MV-4-11 (cell line): ENCODE data around the gene MINAR1.
"Not testable (repeated sequence)": the region's sequence is repeated elsewhere in the genome, so short reads cannot be mapped to it uniquely, and the experiment has no call there.

Experiments
- DNase-seq: peaks from one replicate; lab custom pipeline; 2025; lab: John Stamatoyannopoulos, UW

Gene MINAR1, protein sequence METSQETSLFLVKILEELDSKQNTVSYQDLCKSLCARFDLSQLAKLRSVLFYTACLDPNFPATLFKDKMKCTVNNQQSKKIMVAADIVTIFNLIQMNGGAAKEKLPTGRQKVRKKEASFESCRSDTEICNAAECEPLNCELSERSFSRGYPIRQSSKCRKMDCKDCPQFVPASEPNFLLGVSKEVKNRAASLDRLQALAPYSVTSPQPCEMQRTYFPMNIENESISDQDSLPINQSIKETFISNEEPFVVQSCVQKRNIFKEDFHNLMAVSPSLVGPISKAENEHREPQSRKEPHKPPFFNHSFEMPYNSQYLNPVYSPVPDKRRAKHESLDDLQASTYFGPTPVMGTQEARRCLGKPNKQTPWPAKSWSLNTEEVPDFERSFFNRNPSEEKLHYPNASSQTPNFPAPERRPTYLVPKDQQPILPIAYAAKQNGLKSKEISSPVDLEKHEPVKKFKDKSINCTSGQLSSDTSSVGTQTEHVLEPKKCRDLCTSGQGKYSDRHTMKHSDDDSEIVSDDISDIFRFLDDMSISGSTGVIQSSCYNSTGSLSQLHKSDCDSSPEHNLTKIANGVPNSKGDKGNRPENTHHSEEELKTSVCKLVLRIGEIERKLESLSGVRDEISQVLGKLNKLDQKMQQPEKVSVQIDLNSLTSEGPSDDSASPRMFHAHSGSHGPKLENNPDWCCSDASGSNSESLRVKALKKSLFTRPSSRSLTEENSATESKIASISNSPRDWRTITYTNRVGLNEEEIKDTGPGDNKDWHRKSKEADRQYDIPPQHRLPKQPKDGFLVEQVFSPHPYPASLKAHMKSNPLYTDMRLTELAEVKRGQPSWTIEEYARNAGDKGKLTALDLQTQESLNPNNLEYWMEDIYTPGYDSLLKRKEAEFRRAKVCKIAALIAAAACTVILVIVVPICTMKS

DNA sequence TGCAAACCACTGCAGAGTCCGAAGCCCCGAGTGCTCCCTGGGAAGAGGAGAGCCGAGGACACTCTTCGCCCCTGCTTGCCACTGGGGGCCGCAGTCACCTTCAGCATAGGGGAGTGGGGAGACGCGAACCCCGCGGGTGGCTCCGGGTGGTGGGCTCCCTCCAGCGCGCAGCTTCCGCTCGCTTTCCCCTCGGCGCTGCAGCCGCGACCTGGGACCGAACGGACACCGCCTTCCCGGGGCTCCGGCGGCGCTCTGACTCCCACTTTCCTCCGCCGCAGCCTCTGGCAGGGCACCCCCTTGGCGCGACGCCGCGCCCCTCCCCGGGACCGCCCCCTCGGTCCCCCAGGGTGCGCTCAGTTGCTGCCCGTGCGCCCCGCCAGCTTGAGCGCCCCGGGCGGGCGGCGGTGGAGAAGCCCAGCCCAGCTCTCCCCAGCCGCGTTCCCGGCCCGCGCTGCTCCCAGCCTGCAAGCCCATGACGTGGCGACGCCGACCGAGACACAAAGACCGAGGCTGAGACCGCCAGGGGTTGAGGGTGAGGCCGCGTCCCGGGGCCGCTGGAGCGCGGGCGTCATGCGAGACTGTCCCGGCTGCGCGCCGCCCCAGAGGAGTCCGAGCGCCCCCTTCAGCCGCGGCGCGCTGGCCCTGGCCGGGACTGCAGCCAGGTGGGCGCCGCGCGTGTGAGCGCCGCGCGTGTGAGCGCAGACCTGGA, at the start of gene MINAR1:
TSS of gene MINAR1 (plus strand) at position 701 of the 709 bp plus-strand sequence. CDS start 23,812 bp downstream, outside the sequence.
- no peak for DNase-seq

DNA sequence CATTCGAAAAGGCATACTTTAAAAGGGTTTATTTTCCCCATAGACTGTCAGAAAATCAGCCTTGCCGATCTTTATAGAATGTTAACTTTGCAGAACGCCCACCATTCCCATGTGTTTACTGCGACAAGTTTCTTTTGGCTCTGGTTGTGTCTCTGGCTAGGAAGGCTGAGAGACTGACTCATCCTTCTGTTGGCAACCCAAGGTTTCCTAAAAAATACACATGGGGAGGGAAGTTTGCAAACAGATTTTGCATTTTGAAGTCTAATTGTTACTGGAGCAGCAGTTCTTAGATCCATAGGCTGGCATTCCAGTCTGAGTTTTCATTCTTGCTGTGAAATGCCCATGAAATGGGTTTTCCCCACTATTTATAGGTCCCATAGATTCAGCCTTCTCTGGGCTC, 37.9 kb upstream of the MINAR1 start:
- DNase-seq: no peak

DNA sequence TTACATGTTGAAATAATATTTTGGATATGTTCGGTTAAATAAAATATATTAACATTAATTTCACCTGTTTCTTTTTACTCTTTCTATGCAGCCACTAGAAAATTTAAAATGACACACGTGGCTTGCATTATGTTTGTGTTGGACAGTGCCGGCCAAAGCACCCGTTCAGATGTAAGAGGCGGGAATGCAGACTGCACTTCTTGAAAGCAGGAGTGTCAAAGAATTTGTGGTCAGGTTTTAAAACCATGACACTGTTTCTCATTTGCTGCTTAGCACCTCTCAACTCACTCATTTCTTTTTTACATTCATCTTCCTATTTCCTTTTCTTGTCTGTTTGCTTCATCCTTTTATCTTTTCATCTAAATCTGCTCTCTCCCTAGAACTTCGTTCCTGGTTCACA, 35.3 kb upstream of the MINAR1 start:
- no peak for DNase-seq

DNA sequence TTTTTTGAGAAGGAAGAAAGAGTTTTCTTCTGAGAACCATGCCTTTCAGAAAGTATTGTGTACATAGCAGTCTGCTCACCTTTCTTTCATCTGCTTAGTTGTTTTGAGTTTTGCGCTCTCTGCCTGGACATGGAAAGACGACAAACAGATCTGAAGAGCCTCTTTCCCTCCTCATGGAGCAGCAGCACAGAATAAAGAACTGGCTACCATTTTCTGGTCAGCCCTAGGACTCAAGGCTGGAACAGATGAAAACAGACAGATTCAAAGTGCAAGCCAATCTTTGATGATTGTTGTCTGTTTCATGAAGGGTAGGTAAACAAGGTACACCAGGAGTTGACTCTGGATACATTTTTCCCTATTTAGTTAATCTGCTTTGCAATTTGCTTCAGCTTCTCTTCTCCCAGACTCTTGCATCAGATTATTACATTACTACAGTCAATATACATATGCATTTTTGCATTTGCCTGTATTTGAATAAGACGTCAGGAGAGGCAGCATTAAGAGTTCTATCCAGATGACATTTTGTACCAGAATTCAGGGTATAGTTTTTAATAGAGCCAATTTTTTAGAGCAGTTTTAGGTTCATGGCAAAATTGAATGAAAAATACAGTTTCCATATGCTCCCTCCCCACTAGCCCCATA, 34.7 kb upstream of the MINAR1 start:
- no peak for DNase-seq

DNA sequence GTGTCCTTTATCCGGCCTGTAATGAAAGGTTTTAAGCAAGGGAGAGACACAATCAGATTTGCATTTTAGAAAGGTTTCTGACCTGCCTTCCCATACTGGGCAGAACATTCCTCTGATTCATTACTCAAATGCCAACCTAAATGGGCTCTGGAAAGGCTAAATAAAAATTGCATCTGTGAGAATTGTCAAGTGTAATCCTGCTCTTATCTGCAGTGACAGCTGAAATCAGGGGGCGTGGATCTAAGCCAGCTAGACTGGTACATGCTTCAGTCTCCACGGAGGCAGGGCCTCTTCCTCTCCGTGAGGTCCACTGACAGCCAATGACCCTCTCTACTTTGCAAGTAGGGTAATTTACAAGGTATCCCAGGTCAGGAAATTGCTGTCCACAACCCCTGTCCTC, 32.5 kb upstream of the MINAR1 start:
- no peak for DNase-seq

DNA sequence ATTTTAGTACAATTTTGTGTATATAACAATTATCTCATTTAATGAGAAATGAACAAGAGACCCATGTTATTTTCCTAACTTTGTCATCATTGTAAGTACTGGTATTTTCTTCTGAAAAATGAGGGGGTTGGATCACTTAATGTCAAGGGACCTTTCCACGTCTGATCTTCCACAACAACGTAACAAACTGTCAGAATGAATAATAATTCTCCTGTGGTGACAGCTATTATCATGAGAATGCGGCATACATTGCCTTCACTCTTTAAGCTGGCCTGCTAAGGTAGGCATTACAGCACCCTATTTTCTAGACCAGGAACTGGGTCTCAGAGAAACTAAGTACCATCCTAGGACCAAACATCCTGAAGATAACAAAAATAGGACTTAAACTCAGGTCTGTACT, 31.5 kb upstream of the MINAR1 start:
- DNase-seq: no peak

DNA sequence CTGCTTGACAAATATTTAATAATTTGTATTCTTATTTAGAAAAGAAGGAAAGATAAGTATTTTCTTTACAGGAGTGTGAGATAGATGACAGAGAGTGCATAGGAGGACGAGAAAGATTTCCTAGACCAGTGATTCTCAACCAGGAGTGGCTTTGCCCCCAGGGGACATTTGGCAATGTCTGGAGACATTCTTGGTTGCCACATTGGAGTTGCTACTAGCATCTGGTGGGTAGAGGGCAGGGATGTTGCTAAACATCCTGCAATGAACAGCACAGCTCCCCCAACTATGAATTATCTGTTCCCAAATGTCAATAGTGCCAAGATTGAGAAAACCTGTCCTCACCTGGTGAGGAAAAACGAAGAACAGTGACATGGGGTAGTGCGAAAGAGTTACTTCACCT, 30.8 kb upstream of the MINAR1 start:
- no peak for DNase-seq

DNA sequence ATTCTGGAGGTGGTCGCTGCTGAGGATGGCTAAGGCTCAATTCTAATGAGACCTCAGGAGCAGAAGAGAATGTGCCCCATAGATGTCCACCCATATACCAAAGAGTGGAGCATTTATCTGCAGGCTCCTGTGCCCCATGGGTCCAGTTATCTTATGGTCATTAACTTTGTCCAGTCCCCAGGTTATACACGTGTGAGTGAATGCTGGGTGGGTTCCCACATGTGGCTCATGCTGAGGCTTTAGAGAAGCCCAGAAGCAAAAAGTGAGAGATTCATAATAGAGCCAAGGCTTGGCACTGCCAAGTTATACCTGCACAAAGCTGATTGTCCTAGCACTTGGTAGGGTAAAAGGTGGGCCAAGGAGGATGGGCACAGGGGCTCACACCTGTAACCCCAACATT, 30.0 kb upstream of the MINAR1 start:
- DNase-seq: no peak

DNA sequence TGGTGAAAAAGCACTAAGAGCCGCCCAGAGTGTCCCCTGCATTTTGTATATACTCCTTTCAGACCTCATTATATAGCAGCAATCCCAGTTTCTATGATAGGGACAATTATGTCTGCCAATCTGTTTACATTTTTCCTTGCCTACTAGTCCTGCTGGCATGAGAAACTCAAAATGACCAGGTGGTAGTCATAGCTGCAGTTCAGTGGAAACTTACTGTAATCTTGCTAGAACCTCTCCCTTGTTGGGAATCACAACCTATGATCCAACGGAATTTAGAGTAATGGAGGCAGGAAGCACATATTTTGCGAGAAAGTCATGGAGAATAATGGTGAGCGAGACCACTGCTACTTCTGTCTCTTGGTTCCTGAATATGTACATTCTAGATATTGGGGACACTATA, 28.6 kb upstream of the MINAR1 start:
- DNase-seq: no peak

DNA sequence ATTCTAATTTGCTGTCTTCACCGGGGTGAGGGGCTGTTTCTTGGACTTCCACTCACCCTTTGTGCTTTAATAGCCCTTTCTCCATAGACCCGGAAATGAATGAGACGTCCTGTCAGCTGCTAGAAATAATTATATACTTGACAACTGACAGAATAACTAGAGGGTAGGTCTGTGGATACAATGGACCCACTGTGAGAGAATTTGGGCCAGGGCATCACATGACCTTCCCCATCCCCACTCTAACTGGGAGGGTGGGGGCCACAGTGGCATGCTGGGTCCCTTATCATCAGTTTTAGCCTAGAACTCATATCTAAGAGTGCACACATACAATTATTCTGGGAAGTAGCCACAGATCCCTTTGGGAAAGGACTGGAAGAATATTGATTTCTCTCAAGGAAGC, 25.9 kb upstream of the MINAR1 start:
- no peak for DNase-seq

DNA sequence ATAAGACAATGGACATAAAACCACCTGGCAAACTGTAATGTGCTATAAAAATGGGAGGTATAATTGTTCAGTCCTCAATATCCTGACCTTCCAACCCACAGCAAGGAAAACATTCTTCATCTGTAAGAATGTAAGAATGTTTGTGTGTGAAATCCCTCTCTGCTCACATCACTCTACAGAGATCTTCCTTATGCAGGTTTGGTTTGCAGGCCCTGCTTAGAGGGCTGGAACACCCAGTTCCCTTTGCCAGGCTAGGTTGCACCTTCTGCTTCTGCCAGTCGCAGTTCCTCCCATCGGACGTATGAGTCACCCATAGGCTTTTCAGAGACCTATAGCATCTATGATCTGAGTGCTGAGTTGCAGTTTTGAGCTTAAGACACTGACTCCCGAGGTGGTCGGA, 24.1 kb upstream of the MINAR1 start:
- peak; percentile 72 for DNase-seq

DNA sequence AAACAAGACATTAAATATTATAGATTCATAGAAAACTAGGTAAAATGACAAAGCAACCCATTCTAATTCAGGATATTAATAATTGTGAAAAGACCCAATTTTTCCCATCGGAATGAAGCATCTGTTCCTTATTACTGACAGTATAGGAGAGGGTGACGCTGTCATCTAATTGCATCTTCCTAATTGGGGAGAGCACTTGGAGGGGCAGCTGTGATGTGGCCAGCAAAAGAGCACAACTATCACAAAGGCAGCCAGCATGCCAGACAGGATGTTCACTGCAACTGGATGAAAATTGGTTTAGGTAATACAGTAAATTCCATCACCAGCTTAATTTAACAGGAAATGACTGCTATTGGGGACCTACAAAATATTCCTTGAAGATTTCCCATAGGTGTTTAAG, 21.9 kb upstream of the MINAR1 start:
- DNase-seq: no peak

DNA sequence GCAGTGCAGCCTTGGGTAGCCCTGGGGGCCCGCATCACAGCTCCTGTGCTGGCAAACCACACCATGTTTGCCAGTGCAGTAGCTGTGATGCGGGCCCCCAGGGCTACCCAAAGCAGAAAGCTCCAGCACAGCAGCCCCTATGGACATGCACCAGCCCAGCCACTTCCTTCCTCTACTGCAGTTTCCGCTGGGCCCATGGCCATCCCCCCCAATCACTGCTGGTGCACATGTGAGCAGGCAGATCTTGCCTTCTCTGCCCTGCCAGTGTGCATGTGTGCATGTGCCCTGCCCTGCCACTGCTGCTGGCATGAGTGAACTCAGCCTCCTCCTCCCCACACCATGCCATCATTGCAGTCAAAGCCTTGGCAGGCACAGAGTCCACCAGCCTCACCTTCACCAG, 20.1 kb upstream of the MINAR1 start:
- no peak for DNase-seq

DNA sequence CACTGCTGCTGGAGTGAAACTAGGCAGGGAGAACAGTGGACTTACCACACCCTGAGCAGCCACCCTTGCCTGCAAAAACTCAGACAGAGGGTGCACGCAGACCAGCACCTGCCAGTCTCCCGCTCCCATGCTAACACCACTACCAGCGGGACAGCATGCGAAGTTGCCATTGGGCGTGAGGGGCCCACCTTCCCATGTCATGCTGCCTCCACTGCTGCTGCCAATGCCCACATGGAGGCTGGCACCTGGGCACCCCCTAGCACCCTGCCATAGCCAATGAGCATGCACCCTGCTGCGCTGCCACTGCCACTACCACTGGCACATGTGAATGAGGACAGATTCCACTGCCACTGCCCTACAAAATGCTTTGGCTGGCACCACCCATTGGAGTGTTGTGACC, 19.7 kb upstream of the MINAR1 start:
- DNase-seq: no peak

DNA sequence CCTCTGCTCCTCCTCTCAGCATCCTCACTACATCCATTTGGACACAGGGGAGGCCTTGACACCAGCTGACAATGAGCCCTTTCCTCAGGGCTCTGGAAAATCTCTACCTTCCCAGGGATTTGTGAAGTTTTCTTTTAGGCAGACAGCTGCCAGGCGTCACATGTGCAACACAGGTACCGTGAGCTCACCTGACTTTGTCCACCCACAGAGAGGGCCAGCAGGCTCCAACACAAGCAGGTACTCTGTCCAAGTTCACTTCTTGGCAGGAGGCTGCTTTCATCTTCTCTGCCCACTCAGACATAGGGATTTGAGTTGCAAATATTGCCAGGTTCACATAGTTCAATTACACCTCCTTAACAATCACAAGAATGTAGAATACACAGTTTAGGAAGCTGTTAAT, 15.3 kb upstream of the MINAR1 start:
- no peak for DNase-seq

DNA sequence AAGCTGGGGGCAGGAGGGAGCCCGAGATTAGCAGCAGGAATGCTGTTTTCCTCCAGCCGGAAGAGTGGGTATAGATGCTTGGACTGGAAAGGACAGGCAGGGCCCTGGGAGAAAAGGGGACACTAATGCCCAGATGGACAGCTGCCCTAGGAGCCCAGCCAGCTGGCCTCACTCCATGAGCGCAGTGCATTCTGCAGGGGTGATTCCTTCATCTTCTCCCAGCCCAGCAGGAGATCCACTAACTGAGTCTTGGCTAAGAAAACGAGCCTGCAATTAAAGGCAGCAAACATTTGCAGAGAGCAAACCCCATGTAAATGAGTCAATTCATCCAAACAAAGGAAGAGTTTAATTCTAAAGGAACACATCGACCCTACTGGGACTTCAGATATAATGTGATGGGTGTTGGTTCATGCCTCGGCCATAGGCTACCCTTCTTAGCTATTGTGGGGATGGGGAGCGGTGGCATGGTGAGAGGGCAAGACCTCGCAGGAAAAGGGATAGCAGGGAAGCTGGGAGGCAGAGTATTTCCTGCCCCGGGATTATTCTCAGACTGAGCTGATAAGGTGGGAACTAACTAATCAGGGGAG, 13.3 kb upstream of the MINAR1 start:
- DNase-seq: no peak

DNA sequence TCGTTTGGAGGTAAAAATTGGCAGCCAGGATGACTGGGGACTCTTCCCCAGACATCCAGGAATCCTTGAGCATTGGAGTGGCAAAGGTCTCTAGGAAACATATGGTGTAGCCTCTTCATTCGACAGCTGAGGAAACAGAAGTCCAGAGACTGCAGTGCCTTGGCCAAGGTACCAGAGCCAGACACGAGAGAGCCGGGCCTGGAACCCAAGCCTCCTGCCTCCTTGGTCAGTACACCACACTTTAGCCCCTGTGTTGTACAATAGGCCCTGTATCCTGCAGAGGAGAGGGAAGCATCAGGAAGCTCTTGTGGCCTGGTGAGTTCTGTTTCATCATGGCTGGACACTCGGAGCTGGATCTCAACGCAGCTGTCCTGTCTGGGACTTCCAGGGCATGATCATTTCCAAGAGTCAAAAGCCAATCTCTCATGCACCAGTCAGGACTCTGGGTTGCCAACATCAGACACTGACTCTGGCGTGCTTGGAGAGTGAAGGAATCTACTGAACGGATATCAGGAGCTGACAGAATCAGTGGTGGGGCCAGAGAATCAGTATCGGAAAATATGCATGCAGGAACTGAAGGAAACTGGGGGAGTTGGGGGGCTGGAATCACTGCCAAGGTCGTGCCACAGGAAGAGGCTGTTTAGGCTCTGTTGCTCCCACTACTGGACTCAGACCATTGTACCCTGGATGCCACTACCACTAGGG, 6.4 kb upstream of the MINAR1 start:
- no peak for DNase-seq

DNA sequence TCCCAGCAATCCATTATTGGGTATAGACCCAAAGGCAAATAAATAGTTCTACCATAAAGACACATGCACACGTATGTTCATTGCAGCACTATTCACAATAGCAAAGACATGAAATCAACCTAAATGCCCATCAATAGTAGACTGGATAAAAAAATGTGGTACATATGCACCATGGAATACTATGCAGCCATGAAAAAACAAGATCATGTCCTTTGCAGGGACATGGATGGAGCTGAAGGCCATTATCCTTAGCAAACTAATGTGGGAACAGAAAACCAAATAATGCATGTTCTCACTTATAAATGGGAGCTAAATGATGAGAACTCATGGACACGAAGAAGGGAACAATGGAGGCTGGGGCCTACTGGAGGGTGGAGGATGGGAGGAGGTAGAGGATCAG, 5.2 kb upstream of the MINAR1 start:
- DNase-seq: not testable (repeated sequence)

DNA sequence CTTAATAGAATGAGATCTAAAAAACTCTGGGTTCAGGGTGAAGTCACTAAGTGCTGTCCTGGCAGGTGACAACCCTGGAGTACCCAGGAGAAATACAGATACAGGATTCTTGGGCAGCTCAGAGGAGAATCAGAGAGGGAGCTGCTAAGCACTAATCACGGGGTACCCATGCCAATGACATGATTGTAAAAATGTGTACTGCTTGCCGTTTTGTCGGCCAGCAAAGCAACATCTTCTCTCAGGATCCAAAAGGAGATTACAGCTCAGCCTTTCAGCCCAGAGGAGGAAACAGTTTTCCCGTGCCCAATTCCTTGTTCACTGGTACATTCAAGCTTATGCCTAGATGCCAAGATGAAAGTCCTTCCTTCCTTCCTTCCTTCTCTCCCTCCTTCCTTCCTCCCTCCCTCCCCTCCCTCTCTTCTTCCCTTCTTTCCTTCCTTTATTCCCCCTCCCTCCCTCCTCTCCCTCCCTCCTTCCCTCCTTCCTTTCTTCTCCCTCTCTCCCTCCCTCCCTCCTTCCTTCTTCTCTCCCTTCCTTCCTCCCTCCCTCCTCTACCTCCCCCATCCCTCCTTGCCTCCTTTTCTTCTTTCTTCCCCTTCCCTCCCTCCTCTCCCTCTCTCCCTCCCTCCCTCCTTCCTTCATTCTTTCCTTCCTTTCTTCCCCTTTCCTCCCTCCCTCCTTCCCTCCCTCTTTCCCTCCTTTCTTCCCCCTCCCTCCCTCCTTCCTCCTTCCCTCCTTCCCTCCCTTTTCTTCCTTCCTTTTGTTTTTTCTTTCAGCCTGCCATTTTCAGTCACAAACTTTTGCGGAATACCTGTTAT, 4.1 kb upstream of the MINAR1 start:
- no peak for DNase-seq
